Activated CD8-positive, alpha-beta memory T cell treated with anti-CD3 and anti-CD28 coated beads for 4 hours (primary cell): ENCODE results near the gene RLN2.

ENCODE experiments used
- DNase-seq, 2 donors: peaks; one replicate each; pipeline ENCODE4 v3.0.0-alpha.2; 2020; ENCODE audit warnings: low read depth in 2 of 2

The RLN2 gene

DNA sequence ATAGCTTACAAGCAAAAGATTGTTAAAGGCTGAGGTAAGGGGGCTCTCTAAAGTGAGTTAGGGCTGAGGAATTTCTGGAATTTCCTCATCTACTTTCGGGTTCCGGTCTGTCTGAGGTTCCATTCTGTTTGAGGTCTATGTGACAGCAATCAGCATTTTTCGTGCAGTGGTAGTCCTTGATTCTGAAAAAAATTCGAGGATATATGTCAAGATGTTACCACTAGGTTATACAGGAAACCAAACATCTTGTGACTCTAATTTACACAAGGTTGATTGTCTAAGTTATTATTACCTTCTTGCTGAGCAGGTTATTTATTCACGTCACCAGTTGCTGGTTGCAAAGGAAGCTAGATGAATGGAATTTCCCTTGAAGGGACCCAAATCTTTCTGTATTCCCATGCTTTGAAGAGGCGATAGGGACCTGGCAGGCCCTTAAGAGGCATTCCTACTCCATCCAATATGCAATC lies 35.2 kb downstream of the RLN2 start:
- no peak for DNase-seq

DNA sequence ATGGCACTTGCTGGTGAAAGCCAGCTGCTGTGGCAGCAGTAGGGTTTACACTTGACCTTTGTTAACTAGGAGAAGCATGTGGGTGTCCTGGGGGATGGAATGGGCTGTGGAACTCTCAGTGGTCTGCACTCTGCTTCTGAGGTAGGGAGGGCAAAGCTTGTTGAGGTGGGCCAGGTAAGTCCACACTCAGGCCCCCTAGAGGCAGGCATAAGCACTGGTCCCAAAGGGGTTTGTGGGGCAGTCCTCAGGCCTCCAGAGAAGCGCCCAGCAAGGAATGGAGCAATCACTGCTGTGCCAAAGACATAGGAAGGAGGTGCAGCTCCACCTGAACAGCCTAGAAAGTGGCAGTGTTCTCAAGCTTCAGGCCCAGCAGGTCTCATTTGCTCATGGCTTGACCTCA lies 38.6 kb downstream of the RLN2 start:
- DNase-seq, result no peak

DNA sequence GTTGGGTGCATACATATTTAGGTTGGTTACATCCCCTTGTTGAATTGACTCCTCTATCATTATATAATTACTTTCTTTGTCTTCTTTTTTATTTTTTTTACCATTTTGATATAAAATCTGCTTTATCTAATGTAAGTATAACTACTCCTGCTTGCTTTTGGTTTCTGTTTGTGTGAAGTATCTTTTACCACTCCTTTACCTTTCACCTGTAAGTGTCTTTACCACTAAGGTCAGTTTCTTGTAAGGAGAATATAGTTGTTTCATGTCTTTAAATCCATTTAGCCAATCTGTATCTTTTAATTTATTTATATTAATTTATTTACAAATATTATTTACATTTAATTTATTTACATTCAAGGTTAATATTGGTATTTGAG lies 40.3 kb downstream of the RLN2 start:
- DNase-seq, result no peak

DNA sequence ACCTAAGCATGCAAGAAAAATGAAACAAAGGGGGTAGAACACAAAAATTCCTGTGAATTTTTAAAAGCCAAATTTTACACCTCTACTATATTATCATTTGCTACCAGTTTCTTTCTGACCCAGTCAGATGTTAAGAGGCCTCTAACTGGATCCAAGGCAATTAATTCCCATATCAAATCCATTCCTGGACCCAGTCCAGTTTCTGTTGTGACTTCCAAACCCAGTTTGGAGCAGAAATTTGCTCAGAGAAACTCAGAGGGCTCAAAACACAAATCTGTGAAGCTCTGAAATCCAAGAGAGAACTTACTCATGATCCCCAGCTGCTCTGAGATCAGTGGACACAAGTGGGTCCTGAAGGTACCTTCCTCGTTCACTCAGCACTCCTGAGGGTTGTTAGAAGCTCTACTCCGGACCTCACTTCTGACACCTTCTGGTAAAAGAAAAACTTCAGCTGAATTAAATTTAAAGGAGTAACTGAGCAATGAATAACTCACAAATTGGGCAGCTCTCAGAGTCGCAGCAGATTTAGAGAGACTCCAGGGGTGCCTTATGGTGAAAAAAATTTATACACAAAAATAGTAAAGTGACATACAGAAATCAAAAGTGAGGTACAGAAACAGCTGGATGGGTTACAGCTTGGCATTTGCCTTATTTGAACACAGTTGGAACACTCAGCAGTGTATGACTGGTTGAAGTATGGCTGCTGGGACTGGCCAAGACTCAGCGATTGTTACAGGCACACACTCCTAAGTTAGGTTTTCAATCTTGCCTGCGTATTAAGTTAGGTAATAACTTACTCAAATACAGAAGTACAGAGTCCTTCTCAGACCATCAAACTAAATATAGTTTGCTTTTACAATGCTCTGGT lies 40.9 kb downstream of the RLN2 start:
- DNase-seq, result no peak
